Glutamatergic neuron (in vitro differentiated cells): Measurements from ENCODE around the gene SOD2. TPM values are rescaled to one million over a fixed set of nuclear protein-coding genes. Genes with fewer than 3 reads are reported as not detected.
A peak's percentile ranks its signal among the peaks of the same experiment; 100 is the strongest.
"Not testable (repeated sequence)": the region's sequence is repeated elsewhere in the genome, so short reads cannot be mapped to it uniquely, and the experiment has no call there.

Experiments
- DNase-seq: peaks from one replicate; pipeline ENCODE4 v3.0.0; 2022
- H3K27ac Mint-ChIP-seq: one replicate; pipeline ENCODE4 v1.8.0; 2020; ENCODE audit warnings: mild to moderate bottlenecking, mixed read lengths, inconsistent platforms; ENCODE audit not compliant: unreplicated experiment
- H3K27me3 Mint-ChIP-seq: one replicate; pipeline ENCODE4 v1.8.0; 2020; ENCODE audit warnings: mild to moderate bottlenecking, moderate library complexity, mixed read lengths, inconsistent platforms; ENCODE audit not compliant: unreplicated experiment
- H3K36me3 Mint-ChIP-seq: one replicate; pipeline ENCODE4 v1.8.0; 2020; ENCODE audit warnings: mild to moderate bottlenecking, mixed read lengths, inconsistent platforms; ENCODE audit not compliant: unreplicated experiment
- H3K4me1 Mint-ChIP-seq: one replicate; pipeline ENCODE4 v1.8.0; 2020; ENCODE audit warnings: mild to moderate bottlenecking, low read depth, mixed read lengths, inconsistent platforms; ENCODE audit not compliant: unreplicated experiment
- H3K4me3 Mint-ChIP-seq: one replicate; pipeline ENCODE4 v1.8.0; 2020; ENCODE audit warnings: mild to moderate bottlenecking, mixed read lengths, inconsistent platforms; ENCODE audit not compliant: unreplicated experiment
- H3K9me3 Mint-ChIP-seq: one replicate; pipeline ENCODE4 v1.8.0; 2020; ENCODE audit warnings: mild to moderate bottlenecking, moderate library complexity, mixed read lengths, inconsistent platforms; ENCODE audit not compliant: unreplicated experiment
- long read RNA-seq: library from polyadenylated mRNA; unstranded; transcript quantifications from one replicate; pipeline ENCODE4 v2.0.0, GENCODE V29; 2020; ENCODE audit not compliant: unreplicated experiment
- total RNA-seq: library from RNA; stranded (reverse); fragmentation: NEBNext Ultra II Directional; extraction: Animal tissue kit (Norgen Biotek cat#: 25700); gene quantifications from one replicate; pipeline ENCODE4 v1.2.1, GENCODE V29; 2021; ENCODE audit not compliant: unreplicated experiment
- TF ChIP-seq, protein P1 (sequence below): fragments of 200-600 bp; sonication (generic); IDR thresholded peaks from one replicate; pipeline ENCODE4 v1.5.0; 2021; ENCODE audit not compliant: partially characterized antibody, unreplicated experiment

The SOD2 gene
- 56.5 TPM for total RNA-seq
- long read RNA-seq, full-length matches to known transcripts, result 8 of 11 reads
- long read RNA-seq, partial matches to known transcripts, result 0 of 11 reads
- long read RNA-seq, other reads (novel, unspliced or antisense), result 3 of 11 reads

DNA sequence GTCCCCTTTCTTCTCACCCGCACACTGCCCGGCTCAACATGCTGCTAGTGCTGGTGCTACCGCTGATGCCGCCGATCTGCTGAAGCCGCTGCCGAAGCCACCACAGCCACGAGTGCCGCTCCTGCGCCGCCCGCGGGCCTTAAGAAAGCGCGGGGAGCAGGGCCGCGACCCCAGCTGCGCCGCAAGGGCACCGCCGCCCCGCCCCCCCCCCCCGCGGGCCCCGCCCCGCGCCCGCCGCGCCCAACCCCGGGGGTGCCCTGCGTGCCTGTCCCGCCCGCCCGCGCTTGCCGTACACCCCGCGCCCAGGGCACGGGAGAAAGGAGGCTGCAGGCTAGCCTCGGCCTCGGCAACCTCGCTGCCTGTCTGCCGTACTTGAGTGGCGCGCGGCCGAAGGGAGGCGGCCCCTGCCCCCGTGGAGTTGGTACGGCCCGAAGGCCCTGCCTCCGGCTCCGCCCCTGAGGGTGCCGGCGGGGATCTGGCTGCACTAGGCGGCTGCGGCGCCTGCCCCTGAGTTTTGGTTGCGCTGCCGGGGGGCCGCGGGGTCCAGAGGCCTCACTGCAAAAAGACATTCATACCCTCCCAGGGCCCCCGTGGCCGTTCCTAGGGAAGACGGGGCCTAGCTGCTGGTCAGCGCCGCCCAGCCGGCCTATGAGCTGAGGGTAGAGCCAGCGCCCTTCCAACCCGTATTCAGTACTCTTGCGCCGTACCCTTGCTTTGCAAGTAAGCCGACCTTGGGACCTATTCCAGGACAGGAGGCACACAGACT lies at the start of gene SOD2:
Gene SOD2, minus strand, starts transcription at position 114 of the 766 bp plus-strand sequence. Its CDS starts 74 bp downstream, at position 40.
- Mint-ChIP-seq H3K4me3 (peak within 1 kb of the TSS; percentile 94), H3K27me3 (peaks cover 7% of the 10 kb centered on the region), H3K4me1 (peaks cover 12% of the 10 kb centered on the region), H3K36me3 (no peaks in the 10 kb centered on the region), H3K27ac (peak within 1 kb of the TSS; percentile 85), H3K9me3 (peaks cover 7% of the 10 kb centered on the region)
- DNase-seq, result peak; percentile 91
- TF ChIP-seq, protein P1, sequence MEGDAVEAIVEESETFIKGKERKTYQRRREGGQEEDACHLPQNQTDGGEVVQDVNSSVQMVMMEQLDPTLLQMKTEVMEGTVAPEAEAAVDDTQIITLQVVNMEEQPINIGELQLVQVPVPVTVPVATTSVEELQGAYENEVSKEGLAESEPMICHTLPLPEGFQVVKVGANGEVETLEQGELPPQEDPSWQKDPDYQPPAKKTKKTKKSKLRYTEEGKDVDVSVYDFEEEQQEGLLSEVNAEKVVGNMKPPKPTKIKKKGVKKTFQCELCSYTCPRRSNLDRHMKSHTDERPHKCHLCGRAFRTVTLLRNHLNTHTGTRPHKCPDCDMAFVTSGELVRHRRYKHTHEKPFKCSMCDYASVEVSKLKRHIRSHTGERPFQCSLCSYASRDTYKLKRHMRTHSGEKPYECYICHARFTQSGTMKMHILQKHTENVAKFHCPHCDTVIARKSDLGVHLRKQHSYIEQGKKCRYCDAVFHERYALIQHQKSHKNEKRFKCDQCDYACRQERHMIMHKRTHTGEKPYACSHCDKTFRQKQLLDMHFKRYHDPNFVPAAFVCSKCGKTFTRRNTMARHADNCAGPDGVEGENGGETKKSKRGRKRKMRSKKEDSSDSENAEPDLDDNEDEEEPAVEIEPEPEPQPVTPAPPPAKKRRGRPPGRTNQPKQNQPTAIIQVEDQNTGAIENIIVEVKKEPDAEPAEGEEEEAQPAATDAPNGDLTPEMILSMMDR, result no peak

DNA sequence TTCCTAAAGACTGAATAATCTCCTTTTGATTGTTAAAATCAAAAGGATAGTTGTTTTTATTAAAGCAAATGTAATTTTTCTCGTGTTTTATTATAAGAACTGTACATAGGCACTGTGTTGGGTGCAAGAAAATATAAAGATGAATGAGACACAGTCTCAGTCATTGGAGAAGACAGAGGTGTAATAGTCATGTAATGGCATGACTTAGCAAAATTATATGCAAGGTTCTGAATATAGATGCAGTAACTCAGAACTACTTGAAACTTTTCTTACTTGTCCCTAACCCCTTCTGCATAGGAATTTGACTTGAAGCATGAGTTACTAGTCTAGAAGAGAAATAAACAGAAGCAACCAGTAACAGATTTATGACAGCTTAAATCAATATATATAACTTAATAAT lies 49.1 kb upstream of the SOD2 start:
- Mint-ChIP-seq H3K9me3 (no peaks in the 10 kb centered on the region), H3K36me3 (no peaks in the 10 kb centered on the region), H3K4me3 (no peak overlapping the region), H3K27ac (no peak overlapping the region), H3K27me3 (no peaks in the 10 kb centered on the region), H3K4me1 (peaks cover 7% of the 10 kb centered on the region)
- TF ChIP-seq, protein P1, result no peak
- DNase-seq, result no peak

DNA sequence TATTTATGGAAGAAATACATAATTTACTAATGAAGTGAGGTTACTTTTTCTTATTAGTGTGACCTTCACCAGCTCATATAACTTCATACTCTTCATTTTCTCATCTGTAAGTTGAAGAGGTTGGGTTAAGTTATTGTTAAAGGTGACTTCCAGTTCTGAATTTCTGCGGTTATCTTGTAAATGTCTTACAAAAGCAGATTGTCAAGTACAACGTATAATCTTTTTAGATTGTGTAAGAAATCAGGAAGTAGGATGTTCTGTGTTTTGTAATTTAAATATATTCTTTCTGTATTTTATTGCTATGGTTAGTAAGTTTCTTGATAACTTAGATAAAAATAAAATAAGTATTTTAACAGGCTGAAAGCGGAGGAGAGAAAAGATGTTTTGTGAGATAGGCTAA lies 46.3 kb upstream of the SOD2 start:
- Mint-ChIP-seq H3K9me3 (no peaks in the 10 kb centered on the region), H3K27ac (no peak overlapping the region), H3K27me3 (no peaks in the 10 kb centered on the region), H3K4me1 (peaks cover 7% of the 10 kb centered on the region), H3K36me3 (no peaks in the 10 kb centered on the region), H3K4me3 (no peak overlapping the region)
- TF ChIP-seq, protein P1, result no peak
- no peak for DNase-seq

DNA sequence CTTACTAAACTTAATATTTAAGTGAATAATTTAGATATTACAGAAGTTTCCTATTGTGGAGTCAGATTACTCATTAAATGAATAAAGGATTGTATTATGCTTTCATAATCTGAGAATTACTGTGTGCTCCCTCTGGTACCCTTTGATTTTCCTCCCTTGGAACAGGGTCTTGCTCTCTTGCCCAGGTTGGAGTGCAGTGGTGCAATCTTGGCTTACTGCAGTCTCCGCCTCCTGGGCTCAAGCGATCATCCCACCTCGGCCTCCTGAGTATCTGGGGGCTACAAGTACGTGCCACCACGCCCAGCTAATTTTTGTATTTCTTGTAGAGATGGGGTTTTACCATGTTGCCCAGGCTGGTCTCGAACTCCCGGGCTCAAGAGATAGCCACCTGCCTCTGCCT lies 43.9 kb upstream of the SOD2 start:
- H3K9me3 Mint-ChIP-seq, result no peaks in the 10 kb centered on the region
- peaks cover 7% of the 10 kb centered on the region for H3K4me1 Mint-ChIP-seq
- TF ChIP-seq, protein P1, result no peak
- no peak overlapping the region for H3K27ac Mint-ChIP-seq
- H3K4me3 Mint-ChIP-seq, result no peak overlapping the region
- no peak for DNase-seq
- no peaks in the 10 kb centered on the region for H3K36me3 Mint-ChIP-seq
- no peaks in the 10 kb centered on the region for H3K27me3 Mint-ChIP-seq

DNA sequence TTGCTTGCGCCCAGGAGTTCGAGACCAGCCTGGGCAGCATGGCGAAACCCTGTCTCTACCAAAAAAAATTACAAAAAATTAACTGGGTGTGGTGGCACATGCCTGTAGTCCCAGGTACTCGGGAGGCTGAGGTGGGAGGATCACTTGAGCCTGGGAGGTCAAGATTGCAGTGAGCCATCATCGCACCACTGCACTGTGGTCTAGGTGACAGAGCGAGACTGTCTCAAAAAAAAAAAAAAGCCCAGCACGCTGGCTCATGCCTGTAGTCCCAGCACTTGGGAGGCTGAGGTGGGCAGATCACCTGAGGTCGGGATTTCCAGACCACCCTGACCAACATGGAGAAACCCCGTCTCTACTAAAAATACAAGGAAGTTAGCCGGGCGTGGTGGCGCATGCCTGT lies 40.4 kb upstream of the SOD2 start:
- H3K9me3 Mint-ChIP-seq, H3K27ac Mint-ChIP-seq, H3K36me3 Mint-ChIP-seq, H3K27me3 Mint-ChIP-seq, H3K4me3 Mint-ChIP-seq, DNase-seq, H3K4me1 Mint-ChIP-seq: not testable (repeated sequence)

DNA sequence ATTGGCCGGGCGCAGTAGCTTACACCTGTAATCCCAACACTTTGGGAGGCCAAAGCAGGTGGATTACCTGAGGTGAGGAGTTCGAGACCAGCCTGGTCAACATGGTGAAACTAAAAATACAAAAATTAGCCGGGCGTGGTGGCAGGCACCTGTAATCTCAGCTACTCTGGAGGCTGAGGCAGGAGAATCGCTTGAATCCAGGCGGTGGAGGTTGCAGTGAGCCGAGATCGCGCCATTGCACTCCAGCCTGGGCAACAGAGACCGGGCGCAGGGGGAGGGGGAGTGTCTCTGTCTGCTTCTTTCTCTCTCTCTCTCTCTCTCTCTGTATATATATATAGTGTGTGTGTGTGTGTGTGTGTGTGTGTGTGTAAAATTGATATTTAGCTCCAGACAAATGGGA lies 39.5 kb upstream of the SOD2 start:
- H3K27me3 Mint-ChIP-seq, result not testable (repeated sequence)

More for the DNA sequence above, 39.5 kb upstream of the SOD2 start:
- H3K4me3 Mint-ChIP-seq, H3K9me3 Mint-ChIP-seq, H3K27ac Mint-ChIP-seq, DNase-seq, H3K4me1 Mint-ChIP-seq, H3K36me3 Mint-ChIP-seq: not testable (repeated sequence)
